Measurements from ENCODE around the gene NUDC. TPM values are rescaled to one million over a fixed set of nuclear protein-coding genes. Genes with fewer than 3 reads are reported as not detected.

The NUDC gene
- total RNA-seq, 1 experiment from 2014 or later = 118 TPM

DNA sequence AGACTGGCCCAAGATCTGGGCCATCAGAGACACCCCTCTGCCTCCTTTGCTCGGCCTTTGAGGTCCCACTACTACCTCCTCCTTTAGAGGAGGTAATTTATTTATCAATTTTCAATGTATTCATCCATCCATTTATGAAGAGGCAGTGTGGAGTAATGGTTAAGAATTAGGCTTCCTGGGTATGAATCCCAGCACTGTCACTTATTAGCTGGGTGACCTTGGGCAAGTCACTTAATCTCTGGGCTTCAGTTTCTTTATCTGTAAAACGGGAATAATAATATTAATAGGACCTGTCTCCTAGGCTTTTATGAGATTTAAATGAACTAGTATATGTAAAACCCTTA lies 9.4 kb upstream of the NUDC start:
- H3K36me3 Mint-ChIP-seq (ENCODE audit: insufficient read depth in 1 of 3, low read depth in 3 of 3) = no peaks in the 10 kb centered on the region
- H3K18ac ChIP-seq (ENCODE audit: insufficient read length, low read depth, low read length) = no peak overlapping the region
- H3K9ac ChIP-seq (ENCODE audit: extremely low read depth, insufficient read length, low read length) = no peak overlapping the region
- no peak overlapping the region for H2BK15ac ChIP-seq (ENCODE audit: low read depth, low read length)
- TF ChIP-seq, protein P1, sequence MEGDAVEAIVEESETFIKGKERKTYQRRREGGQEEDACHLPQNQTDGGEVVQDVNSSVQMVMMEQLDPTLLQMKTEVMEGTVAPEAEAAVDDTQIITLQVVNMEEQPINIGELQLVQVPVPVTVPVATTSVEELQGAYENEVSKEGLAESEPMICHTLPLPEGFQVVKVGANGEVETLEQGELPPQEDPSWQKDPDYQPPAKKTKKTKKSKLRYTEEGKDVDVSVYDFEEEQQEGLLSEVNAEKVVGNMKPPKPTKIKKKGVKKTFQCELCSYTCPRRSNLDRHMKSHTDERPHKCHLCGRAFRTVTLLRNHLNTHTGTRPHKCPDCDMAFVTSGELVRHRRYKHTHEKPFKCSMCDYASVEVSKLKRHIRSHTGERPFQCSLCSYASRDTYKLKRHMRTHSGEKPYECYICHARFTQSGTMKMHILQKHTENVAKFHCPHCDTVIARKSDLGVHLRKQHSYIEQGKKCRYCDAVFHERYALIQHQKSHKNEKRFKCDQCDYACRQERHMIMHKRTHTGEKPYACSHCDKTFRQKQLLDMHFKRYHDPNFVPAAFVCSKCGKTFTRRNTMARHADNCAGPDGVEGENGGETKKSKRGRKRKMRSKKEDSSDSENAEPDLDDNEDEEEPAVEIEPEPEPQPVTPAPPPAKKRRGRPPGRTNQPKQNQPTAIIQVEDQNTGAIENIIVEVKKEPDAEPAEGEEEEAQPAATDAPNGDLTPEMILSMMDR (conservative IDR thresholded peaks at IDR 0.05) = no peak
- H3K27me3 Mint-ChIP-seq (ENCODE audit: low read depth) = peaks cover 10% of the 10 kb centered on the region
- no peaks in the 10 kb centered on the region for H3K9me3 ChIP-seq (ENCODE audit: control insufficient read depth, low read depth, low read length)
- no peak overlapping the region for H3K4me3 Mint-ChIP-seq
- no peak overlapping the region for H3K27ac Mint-ChIP-seq
- no peaks in the 10 kb centered on the region for H3K9me3 Mint-ChIP-seq
- no CpG with 5 or more reads among the region's 2 CpGs for WGBS (ENCODE audit: extremely low coverage, insufficient read length, low lambda C conversion rate)
- no peak overlapping the region for H3K56ac ChIP-seq (ENCODE audit: insufficient read length, low read depth, low read length)
- H3K14ac ChIP-seq (ENCODE audit: insufficient read depth, low read length) = no peak overlapping the region
- H4K8ac ChIP-seq (replicated peaks; ENCODE audit: insufficient read length, low read depth, low read length) = no peak overlapping the region
- no peaks in the 10 kb centered on the region for H3K4me1 ChIP-seq (ENCODE audit: insufficient read depth, low read length)
- no peak overlapping the region for H4K91ac ChIP-seq (ENCODE audit: insufficient read length, low read depth, low read length)
- no peak overlapping the region for H2BK5ac ChIP-seq (ENCODE audit: insufficient read length, low read length)
- H3K27me3 ChIP-seq (ENCODE audit: insufficient read depth, low read length) = no peaks in the 10 kb centered on the region
- H3T11ph ChIP-seq (ENCODE audit: low read length) = no peak overlapping the region
- no peak overlapping the region for H2BK12ac ChIP-seq (ENCODE audit: insufficient read length, low read depth, low read length)
- H3K23ac ChIP-seq (ENCODE audit: insufficient read length, low read depth, low read length) = no peak overlapping the region
- no peak overlapping the region for H2AK5ac ChIP-seq (ENCODE audit: insufficient read length, low read length)
- H3K4me2 ChIP-seq (ENCODE audit: insufficient read depth, insufficient read length, low read length) = no peak overlapping the region
- no peak overlapping the region for H2AFZ ChIP-seq (ENCODE audit: low read length)
- H3K23me2 ChIP-seq (ENCODE audit: insufficient read length, low read depth, low read length, poor library complexity, severe bottlenecking) = peaks cover 3% of the 10 kb centered on the region
- no peak overlapping the region for H3K4ac ChIP-seq (ENCODE audit: low read depth, low read length)
- no peaks in the 10 kb centered on the region for H3K79me1 ChIP-seq (ENCODE audit: insufficient read depth, low read depth, low read length, poor library complexity, severe bottlenecking)
- H2BK120ac ChIP-seq (ENCODE audit: low read depth, low read length, poor library complexity, severe bottlenecking) = no peak overlapping the region
- H4K20me1 ChIP-seq (ENCODE audit: control insufficient read depth, insufficient read depth, insufficient read length) = no peaks in the 10 kb centered on the region
- no peak overlapping the region for H2BK20ac ChIP-seq (ENCODE audit: low read depth, low read length, poor library complexity, severe bottlenecking)
- no peaks in the 10 kb centered on the region for H3K79me2 ChIP-seq (ENCODE audit: insufficient read depth, low read length)
- H3K4me1 Mint-ChIP-seq = no peaks in the 10 kb centered on the region
- no peak overlapping the region for H3K27ac ChIP-seq (ENCODE audit: insufficient read length, low read depth, low read length)
- no peak for DNase-seq
- no peak overlapping the region for H4K5ac ChIP-seq (ENCODE audit: insufficient read length, low read depth, low read length)
